ENCODE measurements around the gene SPATA31D1.
"Not testable (repeated sequence)": the region's sequence is repeated elsewhere in the genome, so short reads cannot be mapped to it uniquely, and the experiment has no call there.

Gene SPATA31D1

DNA sequence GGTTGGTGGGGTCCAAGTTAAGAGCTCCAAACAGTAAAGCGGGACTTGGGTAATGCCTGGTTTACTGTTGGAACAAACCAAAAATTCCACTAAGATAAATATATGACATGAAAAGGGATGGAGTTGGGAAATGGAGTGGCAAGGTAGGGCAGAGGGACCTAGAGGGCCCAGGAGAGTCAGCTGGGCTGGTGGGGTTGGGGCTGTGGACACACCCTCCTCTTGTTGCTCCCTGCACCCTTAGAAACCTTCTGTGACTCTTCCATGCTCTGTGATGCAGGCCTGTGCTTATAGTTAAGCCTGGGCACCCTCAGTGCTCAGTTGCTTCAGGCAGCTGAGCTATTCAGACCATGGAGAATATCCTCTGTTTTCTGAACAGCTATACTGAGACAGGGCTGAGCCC is at the start of gene SPATA31D1:
Gene SPATA31D1, plus strand, starts transcription at position 301 of the 400 bp plus-strand sequence. Its CDS starts 47 bp downstream, at position 348.
- DNase-seq = not testable (repeated sequence)

DNA sequence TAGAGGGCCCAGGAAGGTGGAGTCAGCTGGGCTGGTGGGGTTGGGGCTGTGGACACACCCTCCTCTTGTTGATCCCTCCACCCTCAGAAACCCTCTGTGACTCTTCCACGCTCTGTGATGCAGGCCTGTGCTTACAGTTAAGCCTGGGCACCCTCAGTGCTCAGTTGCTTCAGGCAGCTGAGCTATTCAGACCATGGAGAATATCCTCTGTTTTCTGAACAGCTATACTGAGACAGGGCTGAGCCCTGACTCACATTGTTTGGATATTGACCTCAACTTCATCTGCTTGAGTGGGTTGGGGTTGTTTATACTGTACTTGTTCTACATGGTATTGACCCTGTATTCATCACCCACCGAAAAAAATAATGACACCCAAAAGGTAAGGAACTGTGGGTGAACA is 45.2 kb upstream of the SPATA31D1 start, which contains the start of gene SPATA31D3:
Gene SPATA31D3, plus strand, starts transcription at position 108 of the 400 bp plus-strand sequence. Its CDS starts 86 bp downstream, at position 194.
- DNase-seq = not testable (repeated sequence)

DNA sequence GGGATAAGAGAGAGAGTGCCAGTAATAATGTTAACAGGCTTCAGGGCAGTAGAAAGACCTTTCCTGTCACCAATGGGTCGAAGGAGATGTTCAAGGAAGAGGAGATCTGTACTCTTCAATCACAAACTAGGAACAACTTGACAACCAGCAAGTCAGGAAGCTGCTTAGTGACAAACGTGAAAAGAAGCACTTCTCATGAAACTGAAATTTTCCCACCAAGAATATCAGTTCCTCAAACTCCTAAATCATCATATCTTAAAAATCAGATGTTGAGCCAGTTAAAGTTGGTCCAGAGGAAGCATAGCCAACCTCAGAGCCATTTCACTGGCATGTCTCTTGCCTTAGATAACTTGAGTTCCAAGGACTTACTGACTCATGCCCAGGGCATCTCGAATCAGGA is 39.9 kb upstream of the SPATA31D1 start:
- DNase-seq = not testable (repeated sequence)

DNA sequence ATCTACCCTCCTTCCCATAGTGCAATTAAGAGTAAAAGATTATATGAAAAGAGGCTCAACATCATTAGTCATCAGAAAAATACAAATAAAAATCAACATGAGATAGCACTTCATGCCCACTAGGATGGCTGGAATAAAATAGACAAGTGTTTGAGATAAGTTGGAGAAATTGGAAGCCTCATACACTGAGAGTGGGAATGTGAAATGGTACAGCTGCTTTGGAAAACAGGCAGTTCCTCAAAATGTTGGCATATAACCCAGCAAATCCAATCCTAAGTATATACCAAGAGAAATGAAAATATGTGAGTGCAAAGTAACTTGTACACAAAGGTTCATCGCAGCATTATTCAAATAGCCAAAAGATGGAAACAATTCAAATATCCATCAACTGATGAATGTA is 35.5 kb upstream of the SPATA31D1 start:
- DNase-seq = no peak

DNA sequence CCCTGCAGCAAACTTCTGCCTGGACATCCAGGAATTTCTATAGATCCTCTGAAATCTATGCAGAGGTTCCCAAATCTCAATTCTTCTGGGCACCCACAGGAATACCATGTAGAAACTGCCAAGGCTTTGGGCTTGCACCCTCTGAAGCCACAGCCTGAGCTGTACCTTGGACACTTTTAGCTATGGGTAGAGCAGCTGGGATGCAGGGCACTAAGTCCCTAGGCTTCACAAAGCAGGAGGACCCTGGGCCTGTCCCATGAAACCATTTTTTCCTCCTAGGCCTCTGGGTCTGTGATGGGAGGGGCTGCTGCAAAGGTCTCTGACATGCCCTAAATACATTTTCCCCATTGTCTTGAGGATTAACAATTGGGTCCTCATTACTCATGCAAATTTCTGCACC is 32.9 kb upstream of the SPATA31D1 start:
- DNase-seq = no peak

DNA sequence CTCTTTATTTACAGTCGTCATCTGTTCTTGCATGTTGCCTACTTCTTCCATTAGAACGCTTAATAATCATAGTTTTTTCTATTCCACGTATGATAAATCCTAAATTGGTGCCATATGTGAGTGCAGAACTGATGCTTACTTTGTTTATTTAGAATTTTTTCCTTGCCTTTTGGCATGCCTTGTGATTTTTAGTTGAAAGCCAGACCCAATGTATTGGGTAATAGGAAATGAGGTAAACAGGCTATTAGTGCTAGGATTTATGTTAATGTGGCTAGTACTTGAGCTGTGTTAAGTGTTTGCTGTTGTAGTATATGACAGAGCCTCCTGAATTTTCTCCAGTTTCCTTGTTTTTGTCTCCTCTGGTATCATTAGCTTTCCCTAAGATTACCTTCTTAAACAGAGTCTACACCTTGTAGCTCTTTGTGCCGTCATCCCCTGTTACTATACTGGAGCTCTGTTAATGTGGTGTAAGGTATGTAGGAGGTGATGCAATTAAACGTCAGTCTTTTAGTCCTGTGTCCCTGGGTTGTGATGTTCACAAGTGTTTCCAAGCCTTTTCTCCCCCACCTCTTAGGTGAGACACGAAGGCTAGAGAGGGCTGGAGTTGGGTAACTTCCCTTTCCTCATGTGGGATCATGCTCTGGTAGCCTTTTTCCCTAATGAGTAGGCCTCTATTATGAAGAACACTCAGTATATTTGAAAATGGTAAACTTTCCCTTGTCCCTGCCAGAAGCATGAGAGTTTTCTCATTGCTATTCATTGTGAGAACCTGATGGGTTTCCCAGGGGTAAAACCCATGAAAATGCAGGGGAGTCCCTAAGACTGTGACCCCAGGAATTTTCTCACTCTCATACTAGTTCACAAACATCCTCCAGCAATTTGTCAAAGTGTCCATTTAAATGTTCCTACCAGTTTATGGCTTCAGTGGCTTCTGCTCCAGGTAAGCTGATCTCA is 24.1 kb upstream of the SPATA31D1 start:
- DNase-seq = no peak

DNA sequence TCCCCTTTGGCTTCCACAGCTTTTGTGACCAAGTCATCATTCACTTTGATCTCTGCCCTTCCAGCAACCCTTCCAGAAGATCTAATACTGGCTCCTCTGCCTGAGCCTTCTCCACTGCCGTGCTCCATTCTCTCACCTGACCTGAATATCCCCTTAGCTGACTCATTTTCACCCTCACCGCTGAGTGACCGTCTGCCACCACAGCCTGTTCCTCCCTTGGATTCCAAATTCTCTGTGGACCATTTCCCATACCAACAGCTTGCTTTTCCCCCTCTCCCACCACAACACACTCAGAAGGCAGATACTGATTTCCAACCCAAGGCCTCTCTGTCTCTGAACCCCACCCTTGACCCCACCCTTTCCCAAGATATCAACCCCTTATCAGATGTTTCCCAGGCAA is 20.5 kb upstream of the SPATA31D1 start:
- no peak for DNase-seq

DNA sequence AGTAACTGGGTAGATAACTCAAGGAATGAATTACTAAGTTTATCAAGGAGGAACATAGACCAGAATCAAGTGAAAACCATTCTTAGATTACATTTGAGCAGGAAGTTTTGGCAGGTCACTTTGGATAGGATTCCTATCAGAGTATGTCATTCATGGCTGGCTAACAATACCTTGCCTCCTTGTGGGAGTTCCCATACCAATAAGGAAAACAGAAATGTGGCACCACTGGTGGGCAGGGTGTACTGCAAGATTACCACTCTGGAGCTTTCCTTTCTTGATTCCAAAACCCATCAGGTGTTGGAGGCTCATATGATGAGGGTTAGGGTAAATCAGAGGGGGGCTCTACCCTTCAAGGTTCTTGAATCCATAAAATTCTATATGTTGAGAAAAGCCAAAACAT is 18.6 kb upstream of the SPATA31D1 start:
- DNase-seq = no peak

DNA sequence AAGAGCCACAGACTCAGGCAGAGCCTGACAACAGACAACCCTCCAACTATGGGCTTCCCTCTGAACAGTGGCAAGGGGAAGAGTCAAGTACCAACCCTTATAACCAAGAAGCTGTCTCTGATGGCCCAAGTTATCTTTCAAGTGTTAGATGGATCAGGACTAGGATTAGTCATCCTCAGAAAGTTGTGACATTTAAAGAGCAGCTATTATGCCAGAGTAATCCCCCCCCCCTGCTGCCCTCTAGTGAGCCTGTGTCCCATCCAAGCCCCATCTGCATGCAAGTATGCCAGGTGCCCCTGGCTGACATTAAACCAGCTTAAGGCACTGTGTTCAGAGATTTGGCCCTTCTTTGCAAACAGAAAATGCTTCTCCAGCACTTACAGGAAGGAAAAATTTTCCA is 16.8 kb upstream of the SPATA31D1 start:
- no peak for DNase-seq

DNA sequence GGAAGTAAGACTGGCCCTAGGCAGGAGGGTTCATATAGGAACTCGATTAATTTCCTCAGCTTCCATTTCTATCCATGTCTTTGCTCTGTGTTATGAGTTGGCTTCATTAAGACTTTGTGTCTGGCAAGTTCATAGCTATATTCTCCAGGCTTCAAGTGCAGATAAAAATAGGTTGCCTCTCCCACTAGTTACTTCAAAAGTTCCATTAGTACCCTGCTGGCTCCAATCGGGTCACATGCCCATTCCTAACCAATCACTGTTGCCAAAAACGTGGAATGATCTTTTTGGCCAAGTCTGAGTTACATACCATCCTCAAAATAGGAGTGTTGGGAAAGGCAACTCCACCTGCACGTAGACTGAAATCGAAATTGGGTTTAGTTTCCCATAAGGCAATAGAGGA is 13.8 kb upstream of the SPATA31D1 start:
- no peak for DNase-seq

DNA sequence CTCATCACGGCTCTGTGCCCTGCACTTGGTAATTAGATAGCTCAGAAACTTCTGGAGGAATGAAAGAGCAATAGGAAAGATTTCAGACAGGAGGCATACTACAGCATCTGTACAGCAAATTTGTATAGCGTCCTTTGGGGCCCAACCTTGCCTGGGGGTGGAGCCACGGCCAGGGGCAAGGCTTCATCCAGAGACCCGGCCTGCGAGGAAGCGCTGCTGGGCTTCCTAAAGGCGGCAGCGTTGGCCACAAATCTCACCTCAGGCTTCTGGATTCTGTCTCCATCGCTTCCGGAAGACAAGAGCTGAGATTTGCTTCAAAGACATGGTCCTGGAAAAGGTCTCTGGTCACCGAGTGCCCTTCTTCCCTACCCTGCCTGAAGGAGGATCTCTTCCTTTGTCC is 12.2 kb upstream of the SPATA31D1 start:
- DNase-seq = no peak

DNA sequence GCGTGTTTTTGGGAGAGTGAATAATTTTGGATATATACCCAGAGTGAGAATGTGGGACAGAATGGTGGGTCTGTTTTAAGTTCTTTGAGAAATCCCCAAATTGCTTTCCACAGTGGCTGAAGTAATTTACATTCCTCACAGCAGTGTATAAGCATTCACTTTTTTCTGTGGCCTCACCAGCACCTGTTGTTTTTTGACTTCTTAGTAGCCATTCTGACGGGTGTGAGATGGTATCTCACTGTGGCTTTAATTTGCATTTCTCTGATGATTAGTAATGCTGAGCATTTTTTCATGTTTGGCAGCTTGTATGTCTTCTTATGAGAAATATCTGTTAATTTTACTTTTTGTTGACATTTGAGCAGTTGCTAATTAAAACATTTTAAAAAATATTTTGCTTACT is 9.4 kb upstream of the SPATA31D1 start:
- DNase-seq = no peak

DNA sequence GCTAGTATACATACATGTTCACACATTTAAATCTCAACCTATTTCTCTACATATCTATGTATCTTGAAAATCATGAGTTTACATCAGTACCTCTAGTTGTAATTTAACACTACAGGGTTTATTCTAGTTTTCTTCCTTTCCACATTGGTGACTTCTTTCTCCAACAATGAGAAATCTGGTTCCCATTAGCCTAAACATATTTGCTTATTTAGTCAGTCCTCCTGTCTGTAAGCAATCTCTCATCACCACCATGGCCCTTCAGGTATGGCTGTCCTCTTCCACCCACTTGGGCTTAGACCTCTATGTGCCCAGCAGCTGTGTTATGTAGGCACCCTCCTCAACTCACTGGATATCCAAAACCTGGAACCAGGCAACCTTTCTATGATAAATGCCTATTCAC is 8.0 kb upstream of the SPATA31D1 start:
- no peak for DNase-seq

DNA sequence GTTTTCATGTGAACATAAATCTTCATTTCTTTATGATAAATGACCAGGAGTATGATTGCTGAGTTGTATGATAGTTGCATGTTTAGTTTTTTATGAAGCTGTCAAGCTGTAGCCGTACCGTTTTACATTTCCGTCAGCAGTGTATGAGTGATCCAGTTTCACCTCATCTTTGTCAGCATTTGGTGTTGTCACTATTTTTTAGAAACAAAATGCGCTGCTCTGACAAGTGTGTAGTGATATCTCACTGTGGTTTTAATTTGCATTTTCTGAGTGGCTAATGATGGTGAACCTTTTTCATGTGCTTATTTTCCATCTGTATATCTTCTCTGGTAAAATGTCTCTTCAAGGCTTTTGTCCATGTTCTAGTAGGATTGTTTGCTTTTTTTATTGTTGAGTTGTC is 6.7 kb upstream of the SPATA31D1 start:
- DNase-seq = no peak

DNA sequence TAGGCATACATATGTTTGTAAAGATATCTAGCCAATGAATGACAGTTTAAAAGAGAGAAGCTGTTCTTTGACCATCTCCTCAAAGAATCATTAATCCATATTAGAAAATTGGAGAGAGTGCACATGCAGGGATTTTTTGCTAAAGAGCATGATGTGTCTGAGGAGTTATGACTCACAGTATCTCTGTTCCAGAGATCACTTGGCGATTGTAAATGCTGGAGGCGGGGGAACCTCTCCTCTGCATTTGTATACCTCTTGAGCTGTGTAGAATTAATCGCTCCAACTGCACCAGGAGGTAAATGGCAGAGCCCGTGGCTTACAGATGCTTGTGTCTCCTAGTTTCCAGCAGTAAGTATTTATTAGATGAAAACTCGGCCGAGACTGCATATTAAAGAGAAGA is 3.6 kb upstream of the SPATA31D1 start:
- no peak for DNase-seq

DNA sequence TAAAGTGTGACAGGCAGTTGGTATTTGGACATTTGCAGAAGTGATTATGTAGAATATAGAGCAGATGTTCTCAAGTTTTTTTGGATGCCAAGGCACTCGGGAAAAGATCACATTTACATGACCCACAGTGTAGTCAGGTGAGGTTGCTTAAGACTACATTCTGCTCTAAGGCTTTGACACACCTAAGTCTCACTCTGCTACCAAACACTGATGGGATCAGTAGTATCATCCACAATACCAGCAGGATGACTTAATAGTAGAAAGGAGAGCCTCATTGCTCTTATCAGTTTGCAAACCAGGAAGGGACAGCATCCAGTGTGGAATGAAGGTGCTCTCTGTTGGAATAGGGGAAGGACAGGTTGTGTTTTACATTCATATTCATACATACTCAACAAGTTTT is 2.5 kb upstream of the SPATA31D1 start:
- no peak for DNase-seq

DNA sequence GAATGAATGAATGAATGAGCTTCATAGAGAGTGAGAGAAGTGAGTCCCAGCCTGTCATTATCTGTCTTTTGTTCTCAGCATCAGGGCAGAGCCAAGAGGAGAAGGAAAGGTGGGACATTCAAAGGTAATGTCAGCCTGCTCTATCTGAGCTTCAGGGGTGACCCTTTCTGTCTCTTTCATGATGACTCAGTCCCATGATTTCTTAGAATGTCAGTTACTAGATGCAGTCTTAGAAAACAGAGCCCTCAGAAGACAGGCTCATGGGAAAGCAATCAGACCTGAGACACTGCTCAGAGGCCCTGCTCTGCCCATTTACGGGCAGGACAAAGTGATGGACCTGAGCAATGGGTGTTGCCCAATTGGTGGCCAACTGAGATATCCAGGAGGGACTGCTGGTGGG is 1.1 kb downstream of the SPATA31D1 start:
- no peak for DNase-seq

DNA sequence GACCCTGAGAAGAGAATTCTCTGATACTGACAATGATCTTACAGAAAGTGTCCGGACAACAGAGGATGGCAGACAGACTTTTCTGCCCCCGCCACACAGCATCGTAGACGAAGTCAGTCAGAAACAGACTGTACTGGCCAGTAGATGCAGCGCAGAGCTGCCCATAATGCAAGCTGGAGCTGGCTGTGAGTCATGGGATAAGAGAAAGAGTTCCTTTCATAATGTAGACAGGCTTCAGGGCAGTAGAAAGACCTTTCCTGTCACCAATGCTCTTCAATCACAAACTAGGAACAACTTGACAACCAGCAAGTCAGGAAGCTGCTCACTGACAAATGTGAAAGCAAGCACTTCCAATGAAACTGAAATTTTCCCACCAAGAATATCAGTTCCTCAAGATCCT is 5.1 kb downstream of the SPATA31D1 start:
- no peak for DNase-seq

DNA sequence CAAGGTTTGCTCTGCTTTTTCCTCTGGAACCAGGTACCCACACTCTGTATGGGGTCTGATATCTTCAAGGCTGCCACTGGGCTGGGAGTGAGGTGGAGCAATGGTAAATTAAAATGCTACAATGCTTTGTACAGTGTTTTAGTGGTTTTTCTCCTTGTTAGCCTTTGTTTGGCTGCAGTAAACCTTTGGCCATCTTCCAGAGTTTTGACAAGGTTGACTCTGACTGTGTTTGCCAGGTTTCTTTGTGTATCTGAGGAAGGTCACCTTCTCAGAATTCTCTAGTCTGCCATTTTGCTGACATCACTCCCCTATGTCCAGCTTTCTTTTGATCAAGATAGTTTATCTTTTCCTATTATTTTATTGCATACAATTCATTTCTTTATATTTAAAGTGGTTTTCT is 11.2 kb downstream of the SPATA31D1 start:
- DNase-seq = no peak

DNA sequence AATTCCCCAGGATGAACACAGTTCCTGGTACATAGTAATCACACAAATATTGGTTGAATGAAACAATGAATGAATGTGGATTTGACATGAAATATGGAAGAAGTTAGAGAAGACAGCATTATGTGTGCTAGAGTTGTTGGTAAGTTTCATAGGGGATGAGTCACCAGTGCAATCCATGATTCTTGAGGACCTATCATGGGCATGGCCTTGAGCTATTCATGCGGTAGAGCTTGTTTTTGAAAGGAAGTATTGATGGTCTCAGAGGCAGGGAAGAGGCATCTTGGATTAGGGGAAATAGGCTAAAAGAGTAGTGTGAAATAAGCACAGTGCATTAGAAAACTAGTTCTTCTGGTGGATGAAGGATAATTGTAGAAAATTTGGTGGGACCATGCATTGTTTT is 22.1 kb downstream of the SPATA31D1 start:
- DNase-seq = no peak

DNA sequence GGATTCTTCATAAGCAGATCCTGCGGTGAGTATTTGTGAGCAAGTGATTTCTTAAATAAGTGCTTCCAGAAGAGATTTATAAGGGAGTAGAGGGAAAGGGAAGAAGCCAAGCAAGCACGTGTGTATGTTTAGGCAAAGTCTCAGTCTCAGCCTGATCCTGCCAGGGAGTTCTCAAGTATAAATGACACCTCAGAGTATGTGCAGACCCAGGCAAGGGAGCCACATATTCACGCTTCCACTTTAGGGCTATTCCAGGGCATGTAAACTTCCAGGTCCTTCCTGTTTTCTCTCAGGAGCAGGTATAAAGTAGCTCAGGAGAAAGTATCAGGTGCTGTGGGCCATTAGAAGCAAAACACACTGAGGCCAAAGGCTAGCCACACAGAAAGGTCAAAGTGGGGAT is 22.6 kb downstream of the SPATA31D1 start:
- no peak for DNase-seq

DNA sequence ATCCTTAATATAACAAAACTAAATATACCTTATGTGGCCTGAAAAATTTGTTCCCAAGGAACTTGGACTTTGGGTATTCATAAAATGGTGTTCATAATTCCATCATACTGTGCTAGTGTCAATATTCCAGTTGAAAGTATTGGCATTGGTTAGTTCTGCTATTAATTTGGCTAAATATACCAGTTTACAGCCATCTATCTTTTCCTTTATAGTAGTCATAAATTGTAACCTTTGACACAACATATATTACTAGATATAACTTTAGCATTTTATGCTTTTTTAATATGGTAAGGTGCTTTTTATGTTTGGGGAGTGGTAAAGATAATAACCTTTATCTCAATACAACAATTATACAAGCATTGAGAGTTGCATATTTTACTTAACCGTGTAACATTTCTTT is 23.7 kb downstream of the SPATA31D1 start:
- no peak for DNase-seq

DNA sequence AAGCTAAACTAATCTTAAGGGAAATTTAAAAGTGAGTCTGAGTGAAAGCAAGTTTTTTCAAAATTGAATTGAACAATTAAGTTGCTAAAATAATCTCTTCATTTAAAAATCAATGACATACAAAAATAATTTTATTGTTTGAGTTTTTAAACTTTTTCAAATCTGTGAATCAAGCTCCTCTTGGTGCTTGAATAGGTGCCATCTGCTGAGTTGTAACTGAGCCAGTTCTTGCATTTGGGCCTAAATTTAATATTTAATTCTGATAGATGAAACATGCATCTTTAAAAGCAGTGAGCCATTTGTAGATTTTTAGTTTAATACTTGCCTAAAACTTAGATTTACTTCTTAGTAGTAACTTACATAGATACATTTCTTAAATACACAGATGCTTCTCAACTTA is 31.8 kb downstream of the SPATA31D1 start:
- DNase-seq = no peak

DNA sequence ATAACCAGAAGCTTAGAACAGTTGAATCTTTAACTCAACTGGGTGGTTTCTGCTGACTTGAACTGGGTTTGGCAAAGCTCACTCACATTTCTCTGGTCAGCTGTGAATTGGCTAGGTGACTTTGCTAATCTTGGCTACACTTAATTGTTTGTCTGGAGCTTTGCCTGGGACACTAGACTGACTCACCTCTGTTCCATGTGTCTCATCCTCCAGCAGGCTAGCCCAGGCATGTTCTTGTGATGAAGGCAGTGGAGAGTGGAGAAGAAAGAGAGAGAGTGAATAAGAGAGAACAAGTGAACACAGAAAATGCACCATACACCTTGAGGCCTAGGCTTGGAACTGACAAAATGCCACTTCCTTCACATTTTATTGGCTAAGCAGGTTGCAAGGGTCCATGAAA is 32.6 kb downstream of the SPATA31D1 start:
- DNase-seq = no peak

DNA sequence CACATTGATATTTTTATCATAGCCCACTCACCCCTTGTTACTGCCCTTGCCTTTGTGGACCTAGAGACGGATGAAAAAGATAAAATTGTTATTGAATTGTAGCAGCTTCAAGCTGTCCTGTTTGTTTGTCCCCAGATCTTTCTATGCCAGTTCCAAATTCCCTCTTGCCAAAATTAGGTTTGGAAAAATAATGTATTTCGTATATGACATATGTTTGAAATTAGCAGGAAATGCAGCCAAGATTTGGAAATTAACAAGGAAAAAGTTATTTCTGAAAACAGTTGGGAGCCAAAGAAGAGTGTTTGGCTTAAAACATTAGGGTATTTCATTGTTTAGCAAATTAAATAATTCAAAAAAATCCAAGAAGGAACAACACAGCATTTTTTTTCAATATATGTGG is 33.5 kb downstream of the SPATA31D1 start:
- DNase-seq = no peak
